ENCODE results near the gene DIPK2B. TPM values are rescaled to one million over a fixed set of nuclear protein-coding genes. Genes with fewer than 3 reads are reported as not detected.
A peak's percentile ranks its signal among the peaks of the same experiment; 100 is the strongest.

DIPK2B gene, protein sequence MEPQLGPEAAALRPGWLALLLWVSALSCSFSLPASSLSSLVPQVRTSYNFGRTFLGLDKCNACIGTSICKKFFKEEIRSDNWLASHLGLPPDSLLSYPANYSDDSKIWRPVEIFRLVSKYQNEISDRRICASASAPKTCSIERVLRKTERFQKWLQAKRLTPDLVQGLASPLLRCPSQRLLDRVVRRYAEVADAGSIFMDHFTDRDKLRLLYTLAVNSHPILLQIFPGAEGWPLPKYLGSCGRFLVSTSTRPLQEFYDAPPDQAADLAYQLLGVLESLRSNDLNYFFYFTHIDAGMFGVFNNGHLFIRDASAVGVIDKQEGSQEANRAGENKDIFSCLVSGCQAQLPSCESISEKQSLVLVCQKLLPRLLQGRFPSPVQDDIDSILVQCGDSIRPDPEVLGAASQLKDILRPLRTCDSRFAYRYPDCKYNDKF
- under 1 TPM in 1 of 2 donors, not detected in 1; 0.05 TPM for total RNA-seq

DNA sequence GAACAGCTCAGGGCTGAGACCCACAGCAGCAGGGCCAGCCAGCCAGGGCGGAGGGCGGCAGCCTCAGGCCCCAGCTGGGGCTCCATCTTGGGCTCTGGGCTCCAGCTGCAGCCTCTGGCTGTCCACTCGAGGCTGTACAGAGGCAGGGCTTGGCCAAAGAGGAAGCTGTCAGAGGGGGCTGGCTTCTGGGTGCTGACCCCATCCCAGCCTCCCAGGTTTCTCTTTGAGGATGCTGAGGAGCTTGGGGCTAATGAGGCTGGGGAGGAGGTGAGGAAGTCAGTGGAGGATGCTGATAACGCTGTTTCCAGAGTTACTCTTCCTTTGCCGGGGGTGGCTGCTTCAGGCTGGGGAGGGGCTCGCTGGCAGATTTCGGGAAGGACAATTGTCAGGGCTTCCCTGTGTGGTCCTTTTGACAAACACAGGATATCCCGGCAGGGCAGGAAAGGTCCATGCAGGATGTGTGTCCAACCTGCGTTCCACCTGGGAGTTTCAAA lies at the start of gene DIPK2B:
Gene DIPK2B (minus strand): TSS at position 136 of the 494 bp plus-strand sequence. CDS start 50 bp downstream, at position 86.
- DNase-seq (no peak), ATAC-seq (replicated peaks in 1 of 2) (no peak)
- Mint-ChIP-seq H3K4me1 (ENCODE audit: low read depth) (no peaks in the 10 kb centered on the region), H3K36me3 (ENCODE audit: insufficient read depth in 2 of 2) (peaks cover 0 to 3% of the 10 kb centered on the region in 2 donors), H3K9me3 (peaks cover 3% of the 10 kb centered on the region in 2 donors), H3K27ac (no peak within 1 kb of the TSS), H3K27me3 (ENCODE audit: low read depth) (peaks cover 69% of the 10 kb centered on the region), H3K4me3 (no peak within 1 kb of the TSS)

DNA sequence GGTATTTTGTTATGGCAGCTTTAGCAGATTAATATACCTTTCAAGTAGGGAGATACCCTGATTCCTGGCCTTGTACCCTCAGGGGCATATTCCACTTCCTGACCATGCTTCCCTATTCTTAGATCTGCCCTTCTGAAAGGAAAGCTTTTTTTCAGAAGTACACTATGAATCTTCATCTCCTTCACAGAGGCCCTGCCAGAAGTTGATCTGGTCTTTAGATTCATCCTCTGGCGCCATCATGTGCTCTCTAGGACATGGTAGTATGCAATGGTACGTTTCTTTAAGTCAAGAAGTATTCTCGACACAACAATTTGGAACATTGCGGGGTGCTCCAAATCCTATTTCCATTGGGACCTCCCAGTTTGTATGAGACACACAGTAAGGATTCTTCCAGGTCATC lies 39.6 kb upstream of the DIPK2B start:
- H3K4me3 Mint-ChIP-seq: no peak overlapping the region
- H3K4me1 Mint-ChIP-seq (ENCODE audit: low read depth): peaks cover 7% of the 10 kb centered on the region
- no peak for DNase-seq
- H3K27me3 Mint-ChIP-seq (ENCODE audit: low read depth): peaks cover 37% of the 10 kb centered on the region
- ATAC-seq (replicated peaks in 1 of 2): no peak
- peaks cover 0 to 2% of the 10 kb centered on the region in 2 donors for H3K9me3 Mint-ChIP-seq
- H3K36me3 Mint-ChIP-seq (ENCODE audit: insufficient read depth in 2 of 2): no peaks in the 10 kb centered on the region
- H3K27ac Mint-ChIP-seq: no peak overlapping the region

DNA sequence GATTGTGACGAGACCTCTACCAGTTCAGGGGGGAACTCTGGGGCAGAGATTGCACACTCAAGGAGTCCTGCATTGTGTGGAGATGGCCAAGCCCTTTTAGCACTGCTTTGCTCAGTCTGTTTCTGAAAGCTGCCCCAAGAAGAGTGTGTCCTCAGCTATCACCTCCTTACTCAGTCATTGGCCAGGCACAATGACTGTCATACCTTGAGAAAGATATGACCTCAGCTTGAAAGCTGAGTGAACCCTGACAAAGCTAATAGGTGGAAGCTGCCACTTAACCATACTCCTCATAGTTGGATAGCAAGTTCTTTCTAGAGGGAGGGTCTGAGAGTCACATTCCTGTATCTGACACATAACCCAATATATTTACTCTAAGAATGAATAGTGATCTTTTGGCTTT lies 37.8 kb upstream of the DIPK2B start:
- Mint-ChIP-seq H3K27me3 (ENCODE audit: low read depth) (peaks cover 32% of the 10 kb centered on the region), H3K4me3 (no peak overlapping the region), H3K9me3 (no peaks in the 10 kb centered on the region), H3K27ac (no peak overlapping the region), H3K36me3 (ENCODE audit: insufficient read depth in 2 of 2) (peaks cover 0 to under 1% of the 10 kb centered on the region in 2 donors), H3K4me1 (ENCODE audit: low read depth) (peaks cover 7% of the 10 kb centered on the region)
- DNase-seq: no peak
- ATAC-seq (replicated peaks in 1 of 2): peak; percentile 62 to 83

DNA sequence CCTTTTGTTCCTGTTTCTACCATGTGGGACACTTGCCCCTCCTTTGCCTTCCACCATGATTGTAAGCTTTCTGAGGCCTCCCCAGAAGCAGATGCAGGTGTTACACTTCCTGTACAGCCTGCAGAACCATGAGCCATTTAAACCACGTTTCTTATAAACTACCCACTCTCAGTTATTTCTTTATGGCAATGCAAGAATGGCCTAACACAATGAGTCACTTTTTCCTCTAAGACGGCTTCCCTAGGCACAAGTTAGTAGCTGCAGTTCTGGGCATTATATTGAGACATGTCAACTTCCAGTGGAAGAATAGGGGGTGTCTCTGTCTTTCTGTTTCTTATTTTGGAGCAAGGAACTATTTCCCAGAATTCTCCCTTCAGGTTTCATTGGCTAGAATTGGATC lies 32.9 kb upstream of the DIPK2B start:
- H3K27ac Mint-ChIP-seq: no peak overlapping the region
- peaks cover 6 to 7% of the 10 kb centered on the region in 2 donors for H3K9me3 Mint-ChIP-seq
- H3K27me3 Mint-ChIP-seq (ENCODE audit: low read depth): peaks cover 35% of the 10 kb centered on the region
- DNase-seq: no peak
- peaks cover 2 to 5% of the 10 kb centered on the region in 2 donors for H3K36me3 Mint-ChIP-seq (ENCODE audit: insufficient read depth in 2 of 2)
- no peak for ATAC-seq (replicated peaks in 1 of 2)
- H3K4me1 Mint-ChIP-seq (ENCODE audit: low read depth): peaks cover 11% of the 10 kb centered on the region
- no peak overlapping the region for H3K4me3 Mint-ChIP-seq

DNA sequence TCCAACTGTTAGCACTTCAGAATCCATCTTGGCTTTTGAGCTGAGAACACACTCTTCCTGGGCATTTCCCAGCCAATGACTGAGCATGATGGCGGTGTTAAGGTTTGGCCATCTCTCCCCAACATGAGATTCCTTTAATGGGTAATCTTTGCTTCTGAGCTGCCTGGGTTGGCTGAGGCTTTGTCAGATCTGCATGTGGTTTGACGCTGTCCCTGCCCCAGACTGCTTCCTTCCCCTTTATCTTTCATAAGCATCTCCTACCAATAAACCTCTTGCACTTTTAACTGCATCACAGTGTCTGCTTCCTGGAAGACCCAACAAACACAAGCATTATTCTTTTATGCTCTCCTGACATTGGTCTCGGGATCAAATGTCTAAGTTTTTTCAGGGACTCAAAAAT lies 31.5 kb upstream of the DIPK2B start:
- Mint-ChIP-seq H3K4me1 (ENCODE audit: low read depth) (peaks cover 4% of the 10 kb centered on the region), H3K9me3 (peaks cover 6 to 7% of the 10 kb centered on the region in 2 donors), H3K27me3 (ENCODE audit: low read depth) (peaks cover 33% of the 10 kb centered on the region), H3K36me3 (ENCODE audit: insufficient read depth in 2 of 2) (peaks cover 2 to 5% of the 10 kb centered on the region in 2 donors), H3K4me3 (no peak overlapping the region), H3K27ac (no peak overlapping the region)
- DNase-seq: no peak
- ATAC-seq (replicated peaks in 1 of 2): no peak

DNA sequence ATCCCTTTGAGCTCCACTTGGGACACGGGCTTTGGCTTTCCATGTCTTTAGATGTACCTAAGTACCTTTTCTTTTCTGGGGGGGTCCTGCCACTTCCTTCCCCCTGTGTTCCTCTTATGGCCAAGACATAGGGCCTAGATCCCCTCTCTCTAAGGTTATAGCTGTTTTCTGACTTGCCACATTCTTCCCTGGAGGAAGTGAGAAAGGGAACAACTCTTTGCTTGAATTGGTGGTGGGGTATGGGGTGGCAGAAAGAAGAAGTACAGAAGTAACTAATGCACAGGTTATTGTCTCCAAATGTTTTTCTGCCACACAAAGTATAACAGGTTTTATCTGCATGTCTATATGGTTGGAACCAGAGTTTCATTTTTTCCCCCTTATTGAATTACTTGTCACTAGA lies 29.7 kb upstream of the DIPK2B start:
- no peak overlapping the region for H3K27ac Mint-ChIP-seq
- peaks cover 2 to 5% of the 10 kb centered on the region in 2 donors for H3K36me3 Mint-ChIP-seq (ENCODE audit: insufficient read depth in 2 of 2)
- DNase-seq: no peak
- H3K9me3 Mint-ChIP-seq: peaks cover 6 to 7% of the 10 kb centered on the region in 2 donors
- peaks cover 7% of the 10 kb centered on the region for H3K4me1 Mint-ChIP-seq (ENCODE audit: low read depth)
- no peak overlapping the region for H3K4me3 Mint-ChIP-seq
- no peak for ATAC-seq (replicated peaks in 1 of 2)
- peaks cover 25% of the 10 kb centered on the region for H3K27me3 Mint-ChIP-seq (ENCODE audit: low read depth)

DNA sequence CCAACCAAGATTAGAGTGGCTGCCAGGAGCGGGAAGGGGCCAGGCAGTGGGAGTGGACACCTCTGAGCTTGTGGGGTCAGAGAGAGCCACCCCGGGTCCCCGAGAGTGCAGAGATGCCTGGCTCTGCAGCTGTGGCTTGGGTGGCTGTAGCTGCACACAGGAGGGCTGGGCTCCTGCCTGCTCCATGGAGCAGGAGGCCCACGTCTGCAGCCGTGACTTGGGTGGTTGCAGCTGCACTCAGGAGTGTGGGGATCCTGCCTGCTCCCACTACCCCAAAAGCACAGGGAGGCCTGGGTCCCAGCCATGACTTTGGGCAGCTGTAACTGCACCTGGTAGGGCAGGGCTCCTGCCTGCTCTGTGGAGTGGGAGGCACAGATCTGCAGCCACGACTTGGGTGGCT lies 28.7 kb upstream of the DIPK2B start:
- no peak for ATAC-seq (replicated peaks in 1 of 2)

DNA sequence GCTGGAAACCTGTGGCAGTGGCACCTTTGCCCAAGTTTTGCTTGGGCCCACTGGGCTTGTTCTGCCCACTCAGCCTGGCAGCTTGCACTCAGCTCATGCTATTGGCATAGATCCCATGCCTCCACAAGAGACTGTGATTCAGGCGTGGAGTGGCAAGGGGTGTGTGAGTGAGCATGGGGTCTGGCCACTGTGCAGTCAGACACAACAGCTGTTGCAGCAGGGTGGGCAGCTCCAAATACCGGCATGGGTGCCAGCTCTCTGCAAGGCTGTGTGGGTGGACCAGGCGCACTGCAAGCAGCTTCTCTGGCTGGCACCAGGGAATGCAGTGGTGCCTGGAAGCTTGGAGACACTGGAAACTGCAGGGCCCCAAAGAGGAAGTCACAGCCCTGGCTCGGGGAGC lies 27.4 kb upstream of the DIPK2B start:
- ATAC-seq (replicated peaks in 1 of 2) (no peak), DNase-seq (no peak)
- peaks cover 5 to 7% of the 10 kb centered on the region in 2 donors for H3K9me3 Mint-ChIP-seq
- H3K4me1 Mint-ChIP-seq (ENCODE audit: low read depth): peaks cover 7% of the 10 kb centered on the region
- H3K27ac Mint-ChIP-seq: no peak overlapping the region
- peaks cover 20% of the 10 kb centered on the region for H3K27me3 Mint-ChIP-seq (ENCODE audit: low read depth)
- H3K36me3 Mint-ChIP-seq (ENCODE audit: insufficient read depth in 2 of 2): peaks cover 2 to 4% of the 10 kb centered on the region in 2 donors
- no peak overlapping the region for H3K4me3 Mint-ChIP-seq

More for the DNA sequence above, 28.7 kb upstream of the DIPK2B start:
- peaks cover 7% of the 10 kb centered on the region for H3K4me1 Mint-ChIP-seq (ENCODE audit: low read depth)
- H3K36me3 Mint-ChIP-seq (ENCODE audit: insufficient read depth in 2 of 2): peaks cover 2 to 5% of the 10 kb centered on the region in 2 donors
- H3K27ac Mint-ChIP-seq: no peak overlapping the region
- peaks cover 6 to 7% of the 10 kb centered on the region in 2 donors for H3K9me3 Mint-ChIP-seq
- no peak for DNase-seq
- H3K27me3 Mint-ChIP-seq (ENCODE audit: low read depth): peaks cover 25% of the 10 kb centered on the region
- no peak overlapping the region for H3K4me3 Mint-ChIP-seq

DNA sequence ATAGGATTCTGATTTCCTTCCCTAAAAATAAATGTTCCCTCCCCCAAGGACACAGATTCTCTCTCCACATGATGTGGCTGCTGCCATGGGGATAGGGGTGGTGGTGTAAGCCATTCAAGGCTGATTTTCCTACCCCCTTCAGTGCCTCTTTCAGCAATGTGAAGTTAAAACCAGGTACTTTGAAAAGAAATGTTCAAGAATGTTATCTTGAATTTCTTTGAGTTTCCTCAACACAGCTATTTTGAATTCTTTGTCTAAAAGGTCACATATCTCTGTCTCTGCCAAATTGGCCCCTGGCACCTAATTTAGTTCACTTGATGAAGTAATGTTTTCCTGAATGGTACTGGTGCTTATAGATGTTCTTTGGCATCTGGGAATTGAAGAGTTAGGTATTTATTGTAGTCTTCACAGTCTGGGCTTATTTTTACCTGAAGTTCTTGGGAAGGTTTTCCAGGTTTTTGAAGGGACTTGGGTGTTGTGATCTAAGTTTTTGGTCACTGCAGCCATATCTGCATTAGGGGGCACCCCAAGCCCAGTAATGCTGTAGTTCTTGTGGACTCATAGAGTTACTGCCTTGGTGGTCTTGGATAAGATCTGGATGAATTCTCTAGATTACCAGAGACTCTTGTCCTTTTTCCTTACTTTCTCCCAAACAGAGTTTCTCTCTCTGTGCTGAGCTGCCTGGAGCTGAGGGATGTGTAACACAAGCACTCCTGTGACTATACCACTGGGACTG lies 7.6 kb upstream of the DIPK2B start:
- H3K9me3 Mint-ChIP-seq: peaks cover 5 to 8% of the 10 kb centered on the region in 2 donors
- no peak overlapping the region for H3K27ac Mint-ChIP-seq
- peaks cover 54% of the 10 kb centered on the region for H3K27me3 Mint-ChIP-seq (ENCODE audit: low read depth)
- ATAC-seq (replicated peaks in 1 of 2): no peak
- H3K4me1 Mint-ChIP-seq (ENCODE audit: low read depth): no peaks in the 10 kb centered on the region
- H3K36me3 Mint-ChIP-seq (ENCODE audit: insufficient read depth in 2 of 2): peaks cover 0 to 3% of the 10 kb centered on the region in 2 donors
- DNase-seq: no peak
- H3K4me3 Mint-ChIP-seq: no peak overlapping the region

DNA sequence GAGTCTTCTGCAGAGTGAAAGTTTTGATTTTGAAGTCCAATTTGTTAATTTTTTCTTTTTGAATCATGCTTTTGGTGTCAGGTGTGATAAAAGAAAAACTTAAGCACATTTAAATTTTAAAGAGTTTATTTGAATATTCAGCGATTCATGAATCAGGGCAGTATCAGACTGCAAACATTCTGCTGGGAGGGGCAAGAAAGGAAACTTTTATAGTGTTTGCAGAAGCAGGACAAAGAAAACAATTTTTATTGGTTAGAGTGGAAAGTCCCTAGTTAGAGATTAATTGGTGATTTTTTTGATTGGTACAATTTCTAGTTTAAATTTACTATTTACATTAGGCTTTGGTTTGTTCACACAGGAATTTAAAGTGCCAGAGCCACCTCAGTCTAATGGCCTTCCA lies 1.5 kb upstream of the DIPK2B start:
- H3K9me3 Mint-ChIP-seq: peaks cover 5 to 8% of the 10 kb centered on the region in 2 donors

DNA sequence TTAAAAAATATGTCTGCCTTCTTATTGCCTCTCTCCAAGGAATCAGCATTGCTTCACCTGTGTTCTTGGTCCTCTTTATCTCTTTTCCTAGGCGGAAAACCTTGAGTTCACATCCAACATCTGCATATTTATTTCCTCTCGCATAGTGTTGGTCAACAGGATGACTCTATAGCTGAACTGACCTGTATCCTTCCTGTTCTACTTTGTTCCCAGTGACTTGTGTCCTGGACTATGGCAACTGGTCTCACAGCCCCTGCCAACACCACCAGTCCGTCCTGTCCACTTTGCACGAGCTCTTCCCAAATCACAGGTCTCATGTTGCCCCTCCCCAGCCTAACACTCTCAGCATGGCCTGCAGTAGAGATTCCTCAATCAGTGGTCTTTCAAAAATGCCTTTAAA lies 2.0 kb downstream of the DIPK2B start:
- no peak for DNase-seq
- no peak overlapping the region for H3K27ac Mint-ChIP-seq
- H3K9me3 Mint-ChIP-seq: no peaks in the 10 kb centered on the region
- ATAC-seq (replicated peaks in 1 of 2): no peak
- peaks cover 66% of the 10 kb centered on the region for H3K27me3 Mint-ChIP-seq (ENCODE audit: low read depth)
- no peaks in the 10 kb centered on the region for H3K4me1 Mint-ChIP-seq (ENCODE audit: low read depth)
- H3K36me3 Mint-ChIP-seq (ENCODE audit: insufficient read depth in 2 of 2): no peaks in the 10 kb centered on the region
- H3K4me3 Mint-ChIP-seq: no peak overlapping the region

More for the DNA sequence above, 1.5 kb upstream of the DIPK2B start:
- no peak for DNase-seq
- Mint-ChIP-seq H3K27ac (no peak overlapping the region), H3K36me3 (ENCODE audit: insufficient read depth in 2 of 2) (peaks cover 0 to 3% of the 10 kb centered on the region in 2 donors), H3K4me1 (ENCODE audit: low read depth) (no peaks in the 10 kb centered on the region), H3K4me3 (no peak overlapping the region), H3K27me3 (ENCODE audit: low read depth) (peaks cover 68% of the 10 kb centered on the region)
- no peak for ATAC-seq (replicated peaks in 1 of 2)

DNA sequence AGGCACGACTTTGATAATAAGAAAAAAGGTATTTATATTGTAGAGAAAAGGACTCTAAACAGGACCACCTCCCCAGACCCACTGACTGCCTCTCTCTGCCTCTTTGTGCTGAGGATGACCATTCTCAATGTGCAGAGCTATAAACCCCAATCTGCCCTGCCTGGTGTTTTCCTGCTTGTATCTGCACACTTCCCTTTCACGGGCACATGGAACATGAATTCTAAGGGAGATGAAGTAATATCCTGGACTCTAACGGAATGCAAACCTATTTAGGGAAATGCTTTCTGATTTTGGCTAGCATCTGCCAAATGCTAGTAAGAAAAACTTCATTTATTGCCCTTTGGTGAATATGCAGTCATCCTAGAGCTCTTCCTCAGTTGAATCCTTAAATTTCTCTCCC lies 2.4 kb downstream of the DIPK2B start:
- H3K4me3 Mint-ChIP-seq: no peak overlapping the region
- ATAC-seq (replicated peaks in 1 of 2) (no peak), DNase-seq (no peak)
- no peaks in the 10 kb centered on the region for H3K4me1 Mint-ChIP-seq (ENCODE audit: low read depth)
- H3K36me3 Mint-ChIP-seq (ENCODE audit: insufficient read depth in 2 of 2): no peaks in the 10 kb centered on the region
- H3K9me3 Mint-ChIP-seq: no peaks in the 10 kb centered on the region
- peaks cover 66% of the 10 kb centered on the region for H3K27me3 Mint-ChIP-seq (ENCODE audit: low read depth)
- no peak overlapping the region for H3K27ac Mint-ChIP-seq

DNA sequence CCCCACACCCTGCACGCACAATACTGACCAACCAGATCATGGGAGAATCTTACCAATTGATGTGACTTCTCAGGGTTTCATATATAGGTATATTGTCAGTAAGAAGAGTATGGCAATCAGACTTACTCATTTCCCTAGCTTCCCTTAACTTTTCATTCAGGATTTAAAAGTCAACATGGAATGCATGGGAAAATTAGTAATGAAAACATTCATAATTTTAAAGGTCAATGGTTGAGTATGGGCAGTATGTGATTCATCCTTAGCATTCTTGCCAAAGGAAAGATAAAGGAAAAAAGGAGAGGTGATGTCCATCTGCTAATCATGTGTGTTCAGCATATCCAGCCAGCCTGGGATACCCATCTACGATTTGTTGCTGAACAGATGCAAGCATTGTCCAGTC lies 4.0 kb downstream of the DIPK2B start:
- Mint-ChIP-seq H3K4me1 (ENCODE audit: low read depth) (peaks cover 9% of the 10 kb centered on the region), H3K27ac (no peak overlapping the region), H3K9me3 (no peaks in the 10 kb centered on the region), H3K36me3 (ENCODE audit: insufficient read depth in 2 of 2) (no peaks in the 10 kb centered on the region), H3K27me3 (ENCODE audit: low read depth) (peaks cover 51% of the 10 kb centered on the region), H3K4me3 (no peak overlapping the region)
- DNase-seq: no peak
- no peak for ATAC-seq (replicated peaks in 1 of 2)
